Measurements from ENCODE around the gene ZNF460. TPM values are rescaled to one million over a fixed set of nuclear protein-coding genes. Genes with fewer than 3 reads are reported as not detected.

ZNF460 gene
- total and polyA plus RNA-seq, 11 donors, result 3.6 to 47.9 (median 31.0) TPM

DNA sequence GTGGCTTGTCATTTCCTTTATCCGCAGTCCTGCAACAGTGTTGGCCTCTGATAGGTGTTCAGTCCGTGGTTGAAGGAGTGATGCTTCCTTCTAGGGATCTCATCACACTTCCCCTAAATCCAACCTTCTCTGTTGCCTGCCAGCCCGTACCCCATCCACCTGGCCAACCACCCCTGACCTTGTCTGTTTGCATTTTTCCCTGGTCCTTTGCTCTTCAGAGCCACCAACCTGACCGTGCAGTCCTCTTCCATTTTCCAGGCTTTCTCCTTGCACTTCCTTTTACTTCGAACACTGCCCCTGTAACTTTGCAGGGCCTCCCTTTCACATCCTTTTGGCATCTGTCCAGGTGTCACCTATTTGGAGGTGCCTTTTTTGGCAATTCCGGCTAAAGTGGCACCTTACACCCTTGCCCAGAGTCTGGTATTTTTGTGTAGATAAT is 696 bp downstream of the ZNF460 start:
- H3K9me3 ChIP-seq, result no peaks in the 10 kb centered on the region
- peak overlapping the region; percentile 94 to 100 (median 99) for H3K27ac ChIP-seq
- H3K4me3 ChIP-seq, result peak overlapping the region; percentile 68 to 99 (median 92)
- intact Hi-C loops (cut with DNase I), result loop anchor here in 9 of 10 donors (1.0 to 10.0 kb wide), 11 partner anchors 36 to 81 kb away; partner anchors contain the start of genes ZNF304 (in 5 of the 9), ZNF805 (in 4 of the 9), ZNF543 (in 2 of the 9) and TRAPPC2B (in 1 of the 9)
- TF ChIP-seq, protein P1, sequence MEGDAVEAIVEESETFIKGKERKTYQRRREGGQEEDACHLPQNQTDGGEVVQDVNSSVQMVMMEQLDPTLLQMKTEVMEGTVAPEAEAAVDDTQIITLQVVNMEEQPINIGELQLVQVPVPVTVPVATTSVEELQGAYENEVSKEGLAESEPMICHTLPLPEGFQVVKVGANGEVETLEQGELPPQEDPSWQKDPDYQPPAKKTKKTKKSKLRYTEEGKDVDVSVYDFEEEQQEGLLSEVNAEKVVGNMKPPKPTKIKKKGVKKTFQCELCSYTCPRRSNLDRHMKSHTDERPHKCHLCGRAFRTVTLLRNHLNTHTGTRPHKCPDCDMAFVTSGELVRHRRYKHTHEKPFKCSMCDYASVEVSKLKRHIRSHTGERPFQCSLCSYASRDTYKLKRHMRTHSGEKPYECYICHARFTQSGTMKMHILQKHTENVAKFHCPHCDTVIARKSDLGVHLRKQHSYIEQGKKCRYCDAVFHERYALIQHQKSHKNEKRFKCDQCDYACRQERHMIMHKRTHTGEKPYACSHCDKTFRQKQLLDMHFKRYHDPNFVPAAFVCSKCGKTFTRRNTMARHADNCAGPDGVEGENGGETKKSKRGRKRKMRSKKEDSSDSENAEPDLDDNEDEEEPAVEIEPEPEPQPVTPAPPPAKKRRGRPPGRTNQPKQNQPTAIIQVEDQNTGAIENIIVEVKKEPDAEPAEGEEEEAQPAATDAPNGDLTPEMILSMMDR (IDR thresholded peaks at IDR 0.05), result no peak
- ATAC-seq, result no peak
- no peaks in the 10 kb centered on the region for H3K27me3 ChIP-seq
- H3K36me3 ChIP-seq, result peaks cover 0 to 34% (median 25%) of the 10 kb centered on the region in 9 donors
- 1 to 3% (median 3%) methylated on average over 6 of the region's 6 CpGs for WGBS, 4 donors
- peak in 1 of 5 donors; percentile 11 for DNase-seq
- peaks cover 8 to 56% (median 34%) of the 10 kb centered on the region in 12 donors for H3K4me1 ChIP-seq

DNA sequence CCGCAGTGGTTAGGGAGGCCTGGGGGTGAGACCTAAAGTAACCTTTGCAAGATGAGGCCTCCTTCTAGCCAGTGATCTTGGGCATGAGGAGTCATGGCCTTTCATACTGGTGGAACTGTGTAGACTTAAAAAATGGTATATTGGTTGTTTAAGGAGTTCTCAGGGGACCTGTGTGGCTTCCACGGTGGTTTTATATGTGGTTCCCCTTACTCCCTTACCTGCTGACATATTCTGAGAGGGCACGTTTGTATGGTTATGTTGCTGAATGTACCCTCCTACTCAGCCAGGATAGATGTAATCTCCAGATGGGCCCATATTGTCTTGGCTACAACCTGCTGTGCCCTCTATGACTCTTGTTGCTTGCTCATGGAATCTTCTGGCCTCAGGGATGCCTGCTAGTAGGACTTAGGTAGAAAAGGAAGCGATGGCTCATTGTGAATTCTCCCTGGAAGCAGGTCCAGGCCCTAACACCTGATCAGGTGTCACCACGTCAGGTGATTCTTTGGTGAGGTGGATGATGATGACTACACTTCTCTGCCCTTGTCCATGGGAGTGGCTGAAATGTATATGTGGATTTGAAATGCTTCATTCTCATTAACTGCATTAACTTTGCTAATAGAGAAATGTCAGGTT is 1.8 kb downstream of the ZNF460 start:
- intact Hi-C loops (cut with DNase I), result loop anchor here in 6 of 10 donors (5.0 to 10.0 kb wide), 6 partner anchors 35 to 80 kb away; partner anchors contain the start of genes ZNF304 (in 4 of the 6), TRAPPC2B (in 1 of the 6), ZNF543 (in 1 of the 6) and ZNF547 (in 1 of the 6)
- Histone ChIP-seq H3K9me3 (no peaks in the 10 kb centered on the region), H3K27ac (peak overlapping the region in 2 of 12 donors; percentile 8 to 99), H3K4me3 (peak overlapping the region in 9 of 12 donors; percentile 68 to 99 (median 93)), H3K27me3 (no peaks in the 10 kb centered on the region), H3K4me1 (peaks cover 8 to 62% (median 34%) of the 10 kb centered on the region in 12 donors), H3K36me3 (peaks cover 0 to 46% (median 36%) of the 10 kb centered on the region in 9 donors)
- 65 to 74% (median 70%) methylated on average over 5 of the region's 5 CpGs for WGBS, 4 donors
- ATAC-seq (no peak), DNase-seq (no peak)
- TF ChIP-seq POLR2A (IDR thresholded peaks at IDR 0.05), result no peak
- TF ChIP-seq, protein P1 (IDR thresholded peaks at IDR 0.05), result no peak

DNA sequence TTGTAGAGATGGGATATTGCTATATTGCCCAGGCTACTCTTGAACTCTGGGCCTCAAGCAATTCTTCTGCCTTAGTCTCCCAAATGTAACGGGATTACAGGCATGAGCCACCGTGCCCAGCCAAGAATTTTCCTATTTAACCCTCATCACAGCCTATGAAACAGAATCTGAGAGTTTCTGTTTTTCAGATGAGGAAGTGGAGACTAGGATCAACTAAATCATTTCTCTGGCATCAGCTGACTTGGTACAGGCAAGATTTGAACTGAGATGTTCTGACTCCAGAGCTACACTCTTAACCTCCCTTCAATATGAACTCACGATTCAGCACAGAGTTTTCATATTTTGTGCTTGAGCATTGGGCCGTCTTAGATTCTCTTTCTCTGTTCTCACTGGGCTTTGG is 8.1 kb downstream of the ZNF460 start:
- Histone ChIP-seq H3K36me3 (peaks cover 14 to 100% (median 99%) of the 10 kb centered on the region in 9 donors), H3K4me3 (no peak overlapping the region), H3K27me3 (no peaks in the 10 kb centered on the region), H3K9me3 (peaks cover 0 to 32% (median 3%) of the 10 kb centered on the region in 12 donors), H3K27ac (no peak overlapping the region), H3K4me1 (peaks cover 0 to 28% (median 8%) of the 10 kb centered on the region in 12 donors)
- no peak for DNase-seq
- TF ChIP-seq POLR2A (IDR thresholded peaks at IDR 0.05), result no peak
- TF ChIP-seq, protein P1 (IDR thresholded peaks at IDR 0.05), result no peak
- WGBS, 4 donors, result 81 to 94% (median 88%) methylated on average over 4 of the region's 4 CpGs
- ATAC-seq, result no peak
- intact Hi-C loops (cut with DNase I), result loop anchor here in 2 of 10 donors (5.0 to 10.0 kb wide), 2 partner anchors 34 to 66 kb away; partner anchors contain the start of genes ZNF304 (in 1 of the 2) and ZNF543 (in 1 of the 2)

DNA sequence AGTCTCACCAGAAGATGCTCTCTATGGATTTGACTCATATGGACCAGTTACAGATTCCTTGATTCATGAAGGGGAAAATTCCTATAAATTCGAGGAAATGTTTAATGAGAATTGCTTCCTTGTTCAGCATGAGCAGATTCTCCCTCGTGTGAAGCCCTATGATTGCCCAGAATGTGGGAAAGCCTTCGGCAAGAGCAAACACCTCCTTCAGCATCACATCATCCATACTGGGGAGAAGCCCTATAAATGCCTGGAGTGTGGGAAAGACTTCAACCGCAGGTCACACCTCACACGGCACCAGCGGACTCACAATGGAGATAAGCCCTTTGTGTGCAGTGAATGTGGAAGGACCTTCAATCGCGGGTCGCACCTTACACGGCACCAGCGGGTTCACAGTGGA is 10.7 kb downstream of the ZNF460 start:
- H3K4me1 ChIP-seq, result peaks cover 0 to 6% (median 0%) of the 10 kb centered on the region in 12 donors
- H3K36me3 ChIP-seq, result peaks cover 14 to 100% (median 96%) of the 10 kb centered on the region in 9 donors
- WGBS, 4 donors, result 89 to 97% (median 95%) methylated on average over 11 of the region's 11 CpGs
- intact Hi-C loops (cut with DNase I), result no loop called here
- no peak overlapping the region for H3K27ac ChIP-seq
- H3K4me3 ChIP-seq, result no peak overlapping the region
- H3K27me3 ChIP-seq, result no peaks in the 10 kb centered on the region
- peaks cover 0 to 54% (median 6%) of the 10 kb centered on the region in 12 donors for H3K9me3 ChIP-seq
- ATAC-seq (no peak), DNase-seq (no peak)
- TF ChIP-seq POLR2A (IDR thresholded peaks at IDR 0.05), result no peak
- TF ChIP-seq, protein P1 (IDR thresholded peaks at IDR 0.05), result no peak

Data from heart left ventricle (tissue), 16 donors.